ENCODE measurements around the gene TCEAL9.
"Not testable (repeated sequence)": the region's sequence is repeated elsewhere in the genome, so short reads cannot be mapped to it uniquely, and the experiment has no call there.

TCEAL9 gene

DNA sequence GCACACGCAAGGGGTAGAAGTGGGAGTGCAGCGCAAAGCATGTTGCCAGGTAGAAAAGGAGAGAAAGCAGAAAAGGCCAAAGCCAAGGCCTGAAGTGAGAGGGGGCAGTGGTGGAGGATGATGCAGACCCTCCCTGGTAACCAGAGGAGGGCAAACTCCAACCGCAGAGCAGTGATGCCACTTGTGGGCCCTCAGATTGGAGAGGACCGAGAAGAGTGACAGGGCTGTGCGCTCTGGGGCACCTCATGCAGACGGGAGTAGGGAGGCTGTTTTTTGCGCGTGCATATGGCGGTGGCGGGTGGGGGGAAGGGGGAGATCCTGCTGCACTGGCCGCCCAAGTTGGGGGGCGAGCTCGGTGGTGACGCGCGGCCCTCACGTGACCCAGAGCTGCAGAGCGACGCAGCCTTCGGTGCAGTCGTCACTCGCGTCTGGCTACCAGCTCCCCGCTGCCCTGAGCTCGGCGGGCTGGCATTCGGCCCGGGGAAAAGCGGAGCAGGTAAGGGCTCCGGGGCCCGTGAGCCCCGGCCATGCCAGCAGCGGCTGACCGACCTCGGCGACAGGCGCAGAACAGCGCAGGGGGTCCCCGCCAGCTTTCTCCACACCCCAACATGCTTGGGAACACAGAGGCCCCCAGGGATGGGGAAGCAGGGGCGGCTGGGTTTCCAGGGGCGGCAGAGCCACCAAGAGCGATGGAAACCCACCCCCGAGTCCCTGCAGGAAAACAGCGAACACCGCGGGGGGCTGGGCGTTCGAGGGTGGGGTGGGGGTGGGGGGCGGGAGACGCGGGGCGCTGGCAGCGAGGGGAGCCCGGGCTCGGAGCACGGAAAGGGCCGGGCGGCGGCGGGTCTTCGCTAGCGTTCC, 20.0 kb downstream of the TCEAL9 start, which contains the start of gene BEX3:
BEX3 (plus strand) TSS at position 421 of the 861 bp plus-strand sequence. CDS start 984 bp downstream, outside the sequence.
- peak; percentile 43 to 44 for DNase-seq

DNA sequence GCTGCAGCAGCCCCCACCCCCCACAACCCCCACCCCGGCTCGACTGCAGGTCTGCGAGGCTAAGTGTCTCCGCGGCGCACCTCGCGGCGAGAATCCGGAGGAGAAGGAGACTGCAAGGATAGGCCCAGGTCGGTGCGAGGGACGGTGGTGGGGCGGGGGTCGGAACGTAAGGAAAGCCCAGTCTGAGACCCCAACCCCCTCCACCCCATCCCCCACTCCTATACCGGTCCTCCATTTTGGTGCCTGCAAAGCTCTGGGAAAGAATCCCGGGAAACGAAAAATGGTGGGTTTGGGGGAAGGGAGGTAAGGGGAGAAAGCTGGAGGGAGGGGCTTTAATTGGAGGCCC, 20.6 kb downstream of the TCEAL9 start:
- peak in 1 of 2 donors; percentile 12 for DNase-seq

DNA sequence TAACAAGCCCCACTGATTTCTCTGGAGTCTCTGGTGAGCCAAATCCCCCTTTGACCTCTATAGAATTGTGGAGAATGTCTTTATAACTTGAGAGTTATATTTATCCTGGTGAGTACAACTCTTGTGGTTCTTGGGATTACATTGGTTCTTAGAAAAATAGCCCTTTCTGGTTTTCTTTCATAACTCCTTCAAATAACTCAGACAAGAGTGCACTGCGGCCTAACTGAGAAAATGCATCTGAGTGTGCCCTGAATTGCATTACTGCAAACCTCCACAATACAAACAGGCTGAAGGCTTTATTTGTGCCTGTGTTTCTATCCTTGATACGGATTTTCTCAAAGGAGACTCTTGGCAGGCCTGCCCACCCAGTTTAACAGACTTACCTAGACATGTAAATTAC, 22.7 kb downstream of the TCEAL9 start:
- DNase-seq = no peak

DNA sequence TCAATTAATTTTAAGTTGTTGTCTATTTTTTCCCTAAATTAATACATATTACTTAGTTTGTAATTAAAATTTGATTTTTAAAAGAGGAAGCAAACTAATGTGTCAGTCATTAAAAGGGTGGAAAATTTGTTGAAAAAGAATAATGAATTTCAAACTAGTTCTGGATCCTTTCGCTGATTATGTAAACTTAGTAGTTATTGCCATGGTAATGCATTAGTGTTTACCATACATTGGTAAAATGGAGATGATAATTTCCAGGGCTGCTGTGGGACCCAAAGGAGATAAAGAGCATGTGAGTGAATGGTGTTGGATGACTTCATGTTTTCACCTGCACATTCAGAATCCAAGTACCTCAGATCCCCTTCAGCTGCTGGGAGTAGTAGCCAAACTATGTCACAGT, 26.6 kb downstream of the TCEAL9 start:
- DNase-seq = no peak

DNA sequence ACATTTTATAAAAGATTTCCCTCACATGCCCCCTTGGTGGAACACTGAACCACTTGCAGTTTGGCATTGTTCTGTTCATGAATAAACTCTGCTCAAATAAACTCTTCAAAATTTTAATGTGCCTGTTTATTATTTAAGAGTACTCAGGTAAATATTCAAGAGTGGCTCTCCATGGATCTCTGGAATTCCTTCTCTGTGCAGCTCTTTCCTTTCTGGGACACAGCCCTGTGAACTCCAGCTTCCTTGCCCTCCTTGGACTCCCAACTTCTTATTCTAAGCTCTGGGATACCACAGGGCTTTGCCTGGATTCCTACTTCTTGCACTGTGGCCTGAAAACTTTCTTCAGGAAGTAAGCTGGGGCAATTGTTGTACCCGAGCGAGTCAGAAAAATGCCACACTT, 28.4 kb downstream of the TCEAL9 start:
- no peak for DNase-seq

DNA sequence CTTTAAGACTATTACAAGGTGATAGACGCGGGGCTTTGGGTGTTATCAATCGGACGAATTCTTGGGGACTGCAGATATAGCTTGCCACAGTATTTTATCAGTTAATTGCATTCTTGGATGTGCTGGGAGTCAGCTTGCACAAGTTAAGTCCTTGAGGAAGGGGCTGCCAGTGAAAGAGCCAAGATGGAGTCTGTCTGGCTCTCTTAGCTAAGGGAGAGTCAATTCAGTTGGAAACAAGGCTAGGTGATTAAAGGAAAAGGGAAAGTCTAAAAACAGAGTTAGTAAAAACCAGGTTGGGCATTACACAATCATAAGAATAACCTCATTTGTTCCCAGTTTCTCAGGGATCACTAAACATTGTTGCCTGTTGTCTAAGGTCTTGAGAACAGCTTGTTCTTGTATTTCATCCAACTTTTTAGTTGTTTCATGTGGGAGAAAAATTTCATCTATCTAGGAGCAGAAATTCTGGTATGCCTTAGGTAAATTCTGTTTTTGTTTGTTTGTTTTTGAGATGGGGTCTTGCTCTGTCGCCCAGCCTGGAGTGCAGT, 29.1 kb downstream of the TCEAL9 start:
- DNase-seq = not testable (repeated sequence)

DNA sequence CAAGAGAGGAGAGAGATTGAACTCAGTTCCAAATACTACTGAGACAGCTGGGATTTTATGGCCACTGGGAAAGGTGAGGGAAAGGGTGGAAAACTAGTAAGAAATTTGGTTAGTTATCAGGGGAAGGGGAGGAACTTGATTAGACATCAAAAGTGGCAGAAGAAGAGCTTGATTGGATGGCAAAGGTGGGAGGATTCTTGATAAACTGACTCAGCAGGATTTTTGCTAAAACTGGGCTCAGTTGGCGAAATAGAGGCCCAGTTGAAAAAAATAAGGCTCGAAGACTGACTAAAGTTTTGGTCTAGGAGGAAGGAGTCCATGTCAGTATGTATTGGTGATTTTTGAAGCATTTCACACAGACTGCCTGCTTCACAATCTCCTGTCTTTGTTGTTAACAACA, 30.0 kb downstream of the TCEAL9 start:
- no peak for DNase-seq

DNA sequence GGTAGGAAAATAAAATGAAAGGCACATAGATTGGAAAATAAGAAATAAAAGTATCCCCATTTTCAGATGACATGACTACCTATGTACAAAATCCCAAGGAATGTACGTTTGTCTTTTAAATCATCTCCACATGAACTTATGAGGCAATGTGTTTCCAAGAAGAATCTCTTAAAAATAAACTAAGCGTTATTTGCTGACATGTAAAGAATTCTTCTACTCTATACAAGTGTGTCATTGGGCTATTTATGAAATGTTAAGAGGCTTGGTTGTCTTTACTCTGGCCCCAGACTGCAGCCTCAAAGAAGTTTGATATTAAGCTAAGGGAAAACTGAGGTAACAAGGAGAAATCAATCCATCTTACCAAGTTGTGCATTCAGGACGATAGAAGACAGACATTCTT, 37.2 kb downstream of the TCEAL9 start:
- DNase-seq = no peak

DNA sequence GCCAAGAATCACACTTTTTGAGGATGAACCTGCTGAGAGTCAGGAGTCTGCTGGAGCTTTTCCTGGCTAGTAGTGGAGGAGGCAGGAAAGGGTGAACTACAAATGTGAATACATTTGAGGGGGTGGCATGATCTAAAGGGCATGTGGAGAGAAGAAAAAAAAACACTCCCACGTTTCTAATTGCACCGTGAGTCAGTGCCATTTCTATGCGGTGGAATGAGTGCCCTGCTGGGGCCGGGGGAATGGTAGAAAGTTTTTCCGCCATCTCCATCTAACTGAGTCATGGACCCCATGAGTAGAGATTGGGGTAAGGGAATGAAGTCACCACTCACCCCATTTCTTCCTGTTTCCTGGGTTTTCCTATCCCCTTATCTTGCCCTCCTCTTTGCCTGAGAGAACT, 39.9 kb downstream of the TCEAL9 start:
- no peak for DNase-seq

DNA sequence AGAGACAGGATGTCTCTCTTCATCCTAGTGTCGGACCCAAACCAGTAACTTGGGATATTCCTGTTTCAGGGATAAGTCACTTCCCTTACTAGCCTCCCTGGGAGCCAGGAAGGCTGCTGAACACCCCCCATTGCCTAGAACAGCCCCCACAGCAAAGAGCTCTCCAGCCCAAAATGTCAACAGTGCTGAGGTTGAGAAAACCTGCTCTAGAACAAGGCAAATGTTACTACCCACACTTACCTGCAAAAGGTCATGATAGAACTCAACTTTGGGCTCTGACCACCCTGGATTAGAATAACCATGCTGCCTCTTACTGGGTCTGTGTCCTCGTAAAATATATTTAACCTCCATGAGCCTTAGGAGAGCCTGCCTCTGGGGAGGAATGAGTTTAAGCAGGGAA, 40.4 kb downstream of the TCEAL9 start:
- no peak for DNase-seq

DNA sequence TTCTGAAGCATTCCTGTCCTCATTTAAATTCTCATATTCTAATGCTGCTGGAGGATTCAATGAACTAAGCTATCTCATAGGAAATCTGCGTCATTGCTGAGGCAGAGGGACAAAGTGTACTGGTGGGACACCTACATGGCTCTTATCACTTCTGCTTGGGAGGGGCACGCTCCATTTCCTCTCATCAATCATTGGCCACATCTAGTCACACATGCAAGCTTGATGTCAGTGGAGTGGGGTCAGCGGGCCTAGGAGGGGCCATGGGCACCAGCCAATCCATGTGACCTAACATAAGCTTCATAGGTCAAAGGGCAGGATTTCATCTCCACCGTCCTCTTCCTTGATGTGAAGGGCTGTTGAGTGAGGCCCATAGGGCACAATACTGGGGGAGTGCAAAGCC, 41.4 kb downstream of the TCEAL9 start:
- DNase-seq = no peak

DNA sequence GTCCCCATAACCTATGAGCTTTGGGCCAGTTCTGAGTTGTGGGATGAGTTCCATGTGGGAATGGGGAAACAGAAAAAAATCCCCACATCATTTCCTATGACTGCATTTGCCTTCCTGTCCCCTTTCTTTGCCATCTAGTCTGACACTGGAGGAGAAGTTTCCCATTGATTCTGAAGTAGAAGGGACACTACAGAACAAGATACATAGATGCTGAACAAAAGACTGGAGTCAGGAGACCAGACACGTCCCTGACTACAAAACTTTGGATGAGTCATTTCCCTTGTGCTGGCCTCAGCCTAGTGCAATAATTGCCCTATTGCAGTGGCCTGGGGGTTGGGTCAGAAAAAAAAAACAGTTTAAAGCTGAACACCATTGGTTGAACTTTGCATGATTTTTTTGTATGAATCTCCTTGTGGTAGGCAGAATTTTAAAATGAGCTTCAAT, 42.1 kb downstream of the TCEAL9 start:
- no peak for DNase-seq

DNA sequence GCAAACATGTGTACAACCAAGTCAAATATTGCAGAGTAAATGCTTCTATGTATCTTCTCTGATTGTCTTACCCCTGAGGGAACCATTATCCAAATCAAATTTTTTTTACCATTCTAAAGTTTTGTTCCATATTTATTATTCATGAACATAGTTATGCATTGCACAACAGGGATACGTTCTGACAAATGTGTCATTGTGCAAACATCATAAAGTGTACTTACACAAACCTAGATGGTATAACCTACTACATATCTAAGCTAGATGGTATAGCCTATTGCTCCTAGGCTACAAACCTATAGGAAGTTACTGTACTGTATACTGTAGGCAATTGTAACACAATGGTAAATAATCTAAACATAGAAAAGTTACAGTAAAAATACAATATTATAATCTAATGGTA, 43.4 kb downstream of the TCEAL9 start:
- no peak for DNase-seq

DNA sequence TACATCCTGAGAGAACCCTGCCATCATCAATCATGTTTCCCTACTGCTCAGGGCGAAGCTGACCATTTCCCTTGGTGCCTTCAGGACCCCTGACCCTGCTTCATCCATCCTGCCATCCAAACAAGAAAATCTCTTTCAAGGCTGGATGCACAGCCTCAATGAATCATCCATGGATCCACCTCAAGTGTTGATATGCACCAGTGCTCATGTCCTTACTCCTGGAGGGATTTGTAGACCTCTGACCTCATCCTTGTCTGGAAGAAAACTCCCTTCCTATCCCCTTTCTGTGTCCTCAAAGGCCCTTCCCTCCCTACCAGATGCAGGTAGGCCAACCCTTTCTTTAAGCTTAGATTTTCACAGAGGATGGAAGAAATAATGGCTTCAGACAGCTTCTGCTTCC, 44.6 kb downstream of the TCEAL9 start:
- no peak for DNase-seq

DNA sequence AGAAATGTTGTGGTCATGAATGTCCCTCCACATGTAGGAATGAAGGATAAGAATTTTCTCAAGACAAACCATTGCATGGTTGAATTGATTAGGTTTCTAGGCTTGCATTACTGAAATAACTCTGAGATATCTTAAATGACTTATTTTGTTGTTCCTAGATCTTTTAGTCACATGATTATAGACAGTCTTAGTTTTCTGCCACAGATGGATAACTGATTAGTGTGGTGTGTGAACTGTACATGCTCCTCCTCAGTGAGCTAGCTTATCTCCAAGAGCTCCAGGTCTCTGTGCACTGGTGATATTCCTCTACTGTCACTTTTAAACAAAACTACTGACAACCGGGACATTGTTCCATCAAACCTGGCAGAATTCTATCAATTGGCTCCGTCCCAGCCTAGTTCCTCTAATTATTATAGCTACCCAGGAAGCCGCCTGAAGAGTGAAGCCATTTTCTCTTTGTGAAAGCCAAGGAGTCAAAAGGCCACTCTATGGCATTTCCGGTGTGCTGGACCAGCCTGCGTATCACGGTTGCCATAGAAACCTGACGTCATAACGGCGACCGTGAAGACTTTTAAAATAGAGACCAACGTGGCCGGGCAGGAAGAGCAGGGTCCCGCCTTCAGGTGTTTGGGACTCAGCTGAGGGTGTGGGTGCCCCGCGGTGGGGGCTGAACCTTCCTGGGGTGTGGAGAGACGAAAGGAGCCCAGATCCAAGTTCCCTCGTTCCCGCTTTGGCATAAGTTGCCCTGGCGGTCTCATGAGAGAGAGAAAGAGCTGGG, 48.1 kb downstream of the TCEAL9 start:
- peak in 1 of 2 donors; percentile 23 for DNase-seq

DNA sequence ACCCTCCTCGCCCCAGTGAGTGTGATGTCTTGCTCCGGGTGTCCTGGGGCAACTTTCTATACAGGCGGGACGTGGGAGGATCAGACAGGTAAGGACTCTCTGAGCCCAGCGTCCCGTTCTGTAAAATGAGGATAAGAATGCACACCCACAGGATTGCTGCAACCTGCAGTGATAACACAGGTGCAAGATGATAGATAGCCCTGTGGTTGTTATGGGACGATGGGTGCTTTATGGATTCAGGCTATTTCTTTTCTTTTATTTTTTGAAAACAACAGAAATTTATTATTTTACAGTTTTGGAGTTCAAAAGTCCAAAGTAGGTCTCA, 48.7 kb downstream of the TCEAL9 start:
- no peak for DNase-seq

DNA sequence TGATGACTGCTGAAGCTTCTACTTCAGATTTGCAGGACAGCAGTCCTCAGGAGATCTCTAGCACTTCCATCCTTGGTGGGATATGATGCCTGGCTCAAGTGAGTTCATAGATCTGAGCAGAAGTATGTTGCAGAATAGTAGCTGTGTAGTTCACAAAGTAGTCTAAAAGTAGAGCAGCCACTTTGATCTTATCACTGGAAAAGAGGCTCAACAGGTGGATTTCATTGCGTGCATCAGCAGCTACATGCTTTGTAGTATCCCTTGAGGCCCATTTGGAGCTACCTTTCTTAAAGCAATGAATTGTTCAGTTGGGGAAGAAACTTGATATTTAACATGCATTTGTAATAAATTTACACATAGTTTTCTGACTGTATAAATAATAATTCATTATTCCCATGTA, 50.0 kb downstream of the TCEAL9 start:
- DNase-seq = no peak

DNA sequence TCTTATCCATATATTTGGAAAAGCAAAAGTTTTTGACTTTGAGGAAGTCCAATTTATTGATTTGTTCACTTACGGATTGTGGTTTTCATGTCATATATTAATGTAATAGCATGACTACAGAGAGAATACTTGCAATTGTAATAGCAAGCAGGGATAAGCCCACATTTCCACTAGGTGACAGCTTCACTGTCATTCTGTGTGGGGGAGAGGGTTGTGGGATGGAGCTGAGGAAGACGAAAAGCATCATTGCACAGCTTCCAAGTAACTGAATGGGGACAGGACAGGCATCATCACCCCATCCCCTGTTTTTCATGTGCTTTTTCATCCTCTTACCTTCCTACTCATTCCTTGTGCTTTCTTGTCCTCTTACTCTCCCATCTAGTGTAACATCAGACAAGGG, 51.5 kb downstream of the TCEAL9 start:
- DNase-seq = no peak

All from hippocampal formation (tissue), 2 donors.